Measurements from ENCODE around the gene TAF4. TPM values are rescaled to one million over a fixed set of nuclear protein-coding genes. Genes with fewer than 3 reads are reported as not detected.

TAF4 gene
- total RNA-seq, 2 experiments from 2014 or later: 20.7 to 21.2 TPM

DNA sequence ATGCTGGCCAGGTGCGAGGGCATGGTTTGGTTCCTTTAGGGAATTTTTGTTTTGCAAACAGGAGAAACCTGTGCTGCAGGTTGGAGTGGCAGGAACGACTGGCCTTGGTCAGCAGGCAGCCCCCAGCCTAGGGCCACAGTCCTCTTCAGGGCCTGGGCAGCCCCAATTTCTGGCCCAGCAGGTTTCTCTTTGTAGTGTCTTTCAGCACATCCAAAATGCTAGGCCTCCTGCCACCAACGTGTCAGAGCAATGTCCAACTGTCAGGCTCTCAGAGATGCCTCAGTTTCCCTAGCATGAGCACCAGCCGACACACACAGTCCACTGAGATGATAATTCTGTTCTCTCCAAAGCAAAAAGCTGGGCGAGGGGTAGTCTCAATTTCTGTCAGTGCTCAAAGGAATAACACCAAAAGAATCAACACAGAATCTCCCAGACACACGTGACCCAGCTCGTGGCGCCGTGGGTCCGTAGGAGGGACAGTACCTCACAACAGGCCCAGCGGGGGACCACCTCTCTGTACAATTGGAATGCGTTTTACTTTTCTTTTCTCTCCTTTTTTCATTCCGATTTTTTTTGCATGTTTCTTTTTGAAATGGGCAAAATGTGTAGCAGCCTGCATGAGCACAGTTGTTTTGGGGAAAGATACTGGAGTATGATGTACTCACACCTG, 125.9 kb downstream of the TAF4 start:
- CTCF ChIA-PET: no interaction called here
- POLR2A ChIA-PET: no interaction called here

DNA sequence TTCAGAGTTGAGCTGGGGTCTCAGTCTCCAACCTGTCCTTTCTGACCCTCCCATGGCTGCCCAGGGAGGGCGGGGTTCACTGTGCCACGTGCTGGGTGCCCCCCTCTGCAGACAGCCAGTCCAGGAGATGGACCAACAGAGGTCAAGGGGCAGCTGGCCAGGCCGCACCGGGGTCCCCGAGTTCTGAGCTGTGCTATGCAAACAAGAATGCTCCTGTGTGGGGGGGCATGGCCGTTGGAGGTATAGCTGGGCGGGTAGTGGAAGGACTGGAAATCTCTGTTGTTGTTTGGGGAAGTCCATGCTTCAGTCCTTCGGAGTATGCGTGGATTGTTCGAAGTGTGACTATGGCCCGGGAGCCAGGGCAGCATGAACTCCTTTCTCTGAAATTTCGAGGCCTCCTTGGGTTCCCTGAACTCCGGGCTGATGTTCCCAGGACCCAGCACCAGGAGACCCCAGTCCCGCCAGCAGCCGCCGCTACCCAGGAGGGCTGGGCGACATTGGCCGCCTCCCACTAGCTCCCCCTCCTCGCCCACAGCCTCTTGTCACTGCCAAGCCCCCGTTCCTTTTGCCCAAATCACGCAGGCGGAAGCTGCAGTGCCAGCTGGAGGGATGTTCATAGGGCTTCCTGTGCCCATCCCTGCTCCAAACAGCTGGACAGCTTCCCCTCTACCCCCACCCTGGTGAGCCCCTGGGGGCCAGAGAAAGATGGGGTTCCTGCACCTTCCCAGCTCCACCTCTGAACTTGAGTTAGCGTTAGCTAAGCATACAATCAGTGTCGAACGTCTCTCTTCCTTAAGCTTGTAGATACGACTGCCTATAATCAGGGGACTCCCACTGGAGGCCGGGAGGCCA, 126.6 kb downstream of the TAF4 start:
- ChIA-PET POLR2A (no interaction called here), CTCF (no interaction called here)

DNA sequence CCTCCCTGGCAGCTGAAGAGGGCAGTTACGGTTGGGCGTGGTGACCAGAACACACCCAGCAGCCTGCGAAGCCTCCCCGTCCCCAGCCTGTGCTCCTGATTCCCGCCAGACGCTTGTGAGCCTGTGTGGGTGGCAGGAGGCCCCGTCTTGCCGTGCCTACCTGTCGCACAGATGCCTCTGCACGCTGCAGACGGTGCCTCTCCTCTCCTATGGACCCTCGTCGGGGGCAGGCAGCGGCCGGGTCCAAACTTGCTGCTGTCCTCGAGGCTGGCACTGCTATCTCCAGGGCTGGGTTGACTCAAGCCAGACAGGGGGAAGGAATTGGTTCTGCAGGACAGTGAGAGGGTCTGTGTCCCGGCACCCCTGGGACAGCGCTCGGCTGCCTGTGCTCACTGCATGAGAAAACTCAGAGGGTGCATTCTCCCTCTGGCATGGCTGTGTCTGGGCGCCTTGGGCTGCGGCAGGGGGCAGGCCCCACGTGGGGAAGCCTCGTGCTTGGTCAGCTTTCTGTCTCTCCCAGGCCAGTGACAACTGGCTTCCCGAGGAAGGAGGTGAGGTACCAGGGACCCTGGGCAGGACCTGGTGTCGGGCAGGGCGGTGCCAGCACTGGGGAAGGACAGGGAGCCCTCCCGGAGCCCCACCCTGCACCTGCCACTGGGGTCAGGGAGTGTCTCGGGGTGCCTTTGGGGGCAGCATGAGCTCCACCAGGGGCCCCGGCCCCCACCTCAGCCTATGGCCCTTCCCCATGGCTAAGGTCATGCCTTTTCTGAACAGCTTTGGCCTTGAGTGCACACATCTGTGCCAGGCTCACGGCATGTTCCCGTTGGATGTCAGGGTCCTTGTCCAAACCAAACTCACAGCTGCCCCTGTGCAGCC, 127.5 kb downstream of the TAF4 start:
- POLR2A ChIA-PET: no interaction called here
- CTCF ChIA-PET: no interaction called here

DNA sequence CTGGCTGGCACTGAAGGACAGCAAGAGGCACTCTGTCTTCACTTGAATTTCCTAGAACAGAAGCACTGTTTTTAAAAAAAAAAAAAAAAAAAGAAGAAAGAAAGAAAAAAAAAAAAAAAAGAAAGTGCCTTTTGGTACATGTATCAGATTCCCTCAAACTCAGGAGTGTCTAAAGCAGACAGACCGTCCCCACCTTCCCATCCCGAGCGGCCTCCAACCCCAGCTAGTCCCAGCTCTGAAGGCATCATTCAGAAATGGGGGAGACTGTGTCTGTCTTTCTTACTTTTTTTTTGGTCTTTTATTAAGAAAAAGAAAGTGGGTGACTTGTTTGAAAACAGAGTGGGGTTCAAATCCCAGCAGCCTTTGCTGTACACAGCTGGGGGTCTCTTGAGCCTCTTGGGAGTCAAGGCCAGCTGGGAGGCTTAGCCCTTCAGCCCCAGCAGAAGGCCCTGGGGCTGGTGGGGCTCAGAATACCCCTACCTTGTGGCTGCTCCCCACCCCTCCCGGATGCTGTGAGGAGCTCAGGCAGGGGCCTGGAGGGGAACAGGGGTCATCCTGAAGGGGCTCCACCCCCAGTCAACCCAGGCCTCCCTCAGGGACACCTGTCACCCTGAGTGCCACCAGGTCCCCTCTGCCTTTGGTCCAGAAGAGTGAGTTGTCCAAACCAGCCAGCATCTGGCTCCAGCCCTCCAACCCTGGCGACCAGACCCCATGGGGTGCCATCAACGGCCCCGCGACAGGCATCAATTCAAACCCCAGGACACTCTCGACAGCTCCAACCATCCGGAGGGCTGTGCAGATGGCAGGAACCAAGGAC, 128.3 kb downstream of the TAF4 start:
- ChIA-PET CTCF (interaction anchor here (0.5 kb wide), 1 partner anchor 382 kb away, joined by 5 read pairs; no protein-coding TSS in a partner anchor), POLR2A (no interaction called here)

DNA sequence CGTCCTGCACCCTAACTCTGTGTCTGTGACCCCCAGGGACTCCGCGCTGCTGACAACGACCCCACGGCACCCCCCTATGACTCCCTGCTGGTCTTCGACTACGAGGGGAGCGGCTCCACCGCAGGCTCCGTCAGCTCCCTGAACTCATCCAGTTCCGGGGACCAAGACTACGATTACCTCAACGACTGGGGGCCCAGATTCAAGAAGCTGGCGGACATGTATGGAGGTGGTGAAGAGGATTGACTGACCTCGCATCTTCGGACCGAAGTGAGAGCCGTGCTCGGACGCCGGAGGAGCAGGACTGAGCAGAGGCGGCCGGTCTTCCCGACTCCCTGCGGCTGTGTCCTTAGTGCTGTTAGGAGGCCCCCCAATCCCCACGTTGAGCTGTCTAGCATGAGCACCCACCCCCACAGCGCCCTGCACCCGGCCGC, 129.0 kb downstream of the TAF4 start:
- ChIA-PET CTCF (interaction anchor here (0.5 kb wide), 1 partner anchor 383 kb away, joined by 5 read pairs; no protein-coding TSS in a partner anchor), POLR2A (no interaction called here)

DNA sequence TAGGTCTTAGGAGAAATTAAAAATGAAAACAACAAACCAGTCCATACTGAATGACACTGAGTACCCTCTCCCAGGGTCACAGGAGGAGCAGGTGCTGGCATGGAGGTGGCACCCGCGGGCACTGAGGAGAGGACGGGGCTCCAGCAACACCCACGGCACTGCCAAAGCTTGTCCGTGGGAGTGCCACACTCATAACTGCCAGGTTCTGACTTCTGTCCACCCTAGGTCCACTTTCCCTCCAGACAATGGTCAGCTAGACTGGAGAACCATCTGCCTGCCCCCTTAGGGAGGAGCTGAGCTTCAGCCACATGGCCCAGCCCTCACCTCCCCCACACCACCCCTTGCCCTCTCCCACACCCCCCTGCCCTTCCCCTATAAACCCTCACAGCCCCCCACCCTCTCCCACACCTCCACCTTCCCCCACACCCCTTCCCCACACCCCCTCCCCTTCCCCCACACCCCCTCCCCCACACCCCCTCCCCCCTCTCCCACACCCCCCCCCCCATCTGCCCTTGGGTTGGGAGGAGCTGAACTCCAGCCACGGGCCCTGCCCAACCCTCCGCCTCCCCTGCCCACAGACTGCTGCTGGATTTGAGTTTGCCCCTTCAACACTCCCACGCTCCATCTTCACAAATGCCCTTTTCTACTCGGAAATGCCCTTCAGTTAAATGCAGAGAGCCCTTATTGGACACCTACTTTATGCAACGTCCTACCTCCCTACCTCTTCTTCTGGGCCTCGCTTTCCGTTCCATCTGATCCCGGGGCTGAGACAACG, 129.6 kb downstream of the TAF4 start:
- ChIA-PET CTCF (no interaction called here), POLR2A (no interaction called here)

DNA sequence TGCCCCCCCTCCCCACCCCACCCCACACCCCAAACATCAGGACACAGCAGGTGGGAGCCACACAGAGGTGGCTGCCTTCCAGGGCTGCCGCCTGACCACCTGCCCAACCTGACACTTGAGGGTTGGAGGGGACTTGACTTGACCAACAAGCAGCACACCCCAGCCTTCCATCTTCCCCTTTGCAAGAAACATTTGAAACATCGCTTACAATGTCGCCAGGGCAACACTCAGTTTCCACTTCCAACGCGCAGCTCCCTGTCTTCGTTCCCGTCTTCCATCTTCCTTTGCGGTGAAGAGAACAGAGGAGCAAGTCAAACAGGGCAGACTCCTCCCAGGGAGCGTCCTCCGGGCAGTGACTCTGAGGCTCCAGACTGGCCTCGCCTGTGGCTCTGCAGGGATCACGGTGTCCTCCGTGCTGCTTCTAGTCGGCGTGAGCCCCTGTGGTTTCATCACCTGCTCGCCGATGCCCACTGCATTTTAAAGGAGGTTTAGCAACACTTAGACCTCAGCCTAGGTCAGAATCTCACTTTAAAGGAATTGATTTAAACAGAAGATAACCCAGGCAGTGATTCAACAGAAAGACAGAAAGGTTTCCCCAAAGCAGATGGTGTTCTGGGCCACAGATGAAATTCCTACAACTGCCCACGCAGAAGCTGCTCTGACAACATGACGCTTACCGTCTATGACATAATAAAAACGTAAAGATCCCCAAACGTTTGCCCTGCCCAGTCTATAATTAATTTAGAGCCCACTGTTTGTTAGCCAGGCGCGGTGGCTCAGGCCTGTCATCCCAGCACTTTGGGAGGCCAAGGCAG, 130.8 kb downstream of the TAF4 start:
- ChIA-PET POLR2A (no interaction called here), CTCF (no interaction called here)

DNA sequence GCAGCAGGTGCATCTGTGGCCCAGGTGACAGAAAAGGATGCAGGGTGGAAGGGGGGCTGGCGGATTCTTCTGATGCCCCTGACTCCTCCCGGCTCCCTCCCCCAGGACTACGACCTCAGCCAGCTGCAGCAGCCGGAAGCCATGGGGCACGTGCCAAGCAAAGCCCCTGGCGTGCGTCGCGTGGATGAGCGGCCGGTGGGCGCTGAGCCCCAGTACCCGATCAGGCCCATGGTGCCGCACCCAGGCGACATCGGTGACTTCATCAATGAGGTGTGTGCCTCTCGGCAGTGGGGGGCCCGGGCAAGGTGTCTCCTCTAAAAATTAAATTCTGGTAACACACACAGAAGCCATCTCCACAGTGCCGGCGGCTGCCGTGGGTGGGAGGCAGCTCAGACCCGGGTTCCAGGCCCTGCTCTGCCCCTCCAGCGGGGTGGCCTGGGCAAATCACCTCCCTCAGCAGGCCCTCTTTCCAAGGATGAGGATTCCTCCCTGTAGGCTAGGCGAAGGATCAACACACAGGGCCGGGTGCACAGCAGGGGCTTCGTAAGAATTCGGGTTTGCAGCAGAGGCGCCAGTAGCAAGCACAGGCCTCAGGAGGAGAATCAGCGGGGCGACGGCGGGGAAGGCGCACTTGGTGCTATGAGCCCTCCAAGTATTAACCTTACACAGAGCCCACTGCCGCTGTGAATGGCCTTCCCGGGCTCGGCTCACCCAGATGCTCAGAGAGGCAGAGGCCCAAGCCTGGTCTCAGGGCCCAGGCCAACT, 131.5 kb downstream of the TAF4 start:
- POLR2A ChIA-PET: no interaction called here
- CTCF ChIA-PET: no interaction called here

DNA sequence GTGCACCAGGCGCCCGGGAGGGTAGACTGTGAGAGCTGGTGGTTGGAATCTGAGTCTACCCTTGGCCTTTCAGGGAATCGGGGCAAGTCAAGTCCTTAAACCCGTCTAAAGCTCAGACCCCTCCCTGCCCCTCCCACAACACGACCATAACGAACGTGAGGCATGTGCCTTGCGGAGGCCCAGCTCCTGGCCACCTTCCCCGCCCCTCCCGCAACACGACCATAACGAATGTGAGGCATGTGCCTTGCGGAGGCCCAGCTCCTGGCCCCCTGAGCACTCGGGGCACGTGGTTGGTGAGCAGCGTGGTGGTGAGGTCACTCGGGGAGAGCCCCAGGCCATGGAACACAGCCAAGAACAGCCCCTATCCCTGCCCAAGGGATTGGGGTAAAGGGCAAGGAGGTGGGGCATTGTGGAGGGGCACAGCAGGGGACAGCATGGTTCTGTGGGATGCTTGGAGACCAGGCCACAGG, 132.2 kb downstream of the TAF4 start:
- CTCF ChIA-PET: no interaction called here
- POLR2A ChIA-PET: no interaction called here

DNA sequence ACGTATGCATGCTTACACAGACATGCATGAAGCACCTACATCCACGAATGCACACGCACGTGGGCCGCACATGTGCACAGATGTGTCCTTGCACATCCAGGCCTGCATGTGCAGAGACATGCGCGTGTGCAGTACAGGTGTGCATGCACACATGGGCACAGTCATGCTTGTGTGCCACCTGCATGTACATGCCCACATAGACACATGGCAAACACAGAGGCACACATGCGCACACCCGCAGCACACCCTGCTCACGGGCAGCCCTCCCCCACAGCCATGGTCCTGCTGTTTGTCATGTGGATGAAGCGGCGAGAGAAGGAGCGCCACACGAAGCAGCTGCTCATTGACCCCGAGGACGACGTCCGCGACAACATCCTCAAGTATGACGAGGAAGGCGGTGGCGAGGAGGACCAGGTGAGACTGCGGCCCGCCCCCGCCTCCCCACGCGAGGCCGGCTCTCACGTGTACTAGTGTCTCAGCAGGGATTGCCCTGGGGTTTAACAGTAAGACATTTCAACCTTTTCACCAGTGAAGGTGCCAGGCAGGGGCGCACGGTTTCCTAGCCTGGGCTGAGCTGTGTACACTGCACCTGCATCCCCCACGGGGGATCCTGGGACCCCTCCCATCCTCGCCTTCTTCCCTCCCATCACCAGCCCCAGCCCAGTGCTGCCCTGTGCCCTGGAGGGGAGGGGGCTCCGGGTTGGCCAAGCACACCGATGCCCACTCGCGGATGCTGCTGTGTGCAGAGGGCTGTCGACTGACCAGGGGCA, 132.8 kb downstream of the TAF4 start:
- ChIA-PET CTCF (no interaction called here), POLR2A (no interaction called here)

DNA sequence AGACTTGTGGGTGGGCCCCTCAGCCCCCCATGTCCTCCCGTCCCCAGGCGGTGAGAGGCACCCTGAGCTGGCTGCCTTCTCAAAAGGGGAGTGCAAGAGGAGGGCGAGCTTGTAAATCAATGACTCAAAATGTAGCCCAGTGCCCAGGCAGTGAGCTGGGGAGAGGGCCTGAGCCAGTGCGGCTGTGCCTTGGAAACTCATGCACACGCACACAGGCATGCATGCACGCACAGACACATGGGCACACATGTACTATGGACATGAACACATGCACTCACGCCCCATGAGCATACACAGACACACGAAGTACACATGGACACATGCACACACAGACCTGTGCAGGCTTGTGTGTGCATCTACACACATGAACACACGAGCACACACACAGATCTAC, 133.5 kb downstream of the TAF4 start:
- ChIA-PET CTCF (no interaction called here), POLR2A (no interaction called here)

DNA sequence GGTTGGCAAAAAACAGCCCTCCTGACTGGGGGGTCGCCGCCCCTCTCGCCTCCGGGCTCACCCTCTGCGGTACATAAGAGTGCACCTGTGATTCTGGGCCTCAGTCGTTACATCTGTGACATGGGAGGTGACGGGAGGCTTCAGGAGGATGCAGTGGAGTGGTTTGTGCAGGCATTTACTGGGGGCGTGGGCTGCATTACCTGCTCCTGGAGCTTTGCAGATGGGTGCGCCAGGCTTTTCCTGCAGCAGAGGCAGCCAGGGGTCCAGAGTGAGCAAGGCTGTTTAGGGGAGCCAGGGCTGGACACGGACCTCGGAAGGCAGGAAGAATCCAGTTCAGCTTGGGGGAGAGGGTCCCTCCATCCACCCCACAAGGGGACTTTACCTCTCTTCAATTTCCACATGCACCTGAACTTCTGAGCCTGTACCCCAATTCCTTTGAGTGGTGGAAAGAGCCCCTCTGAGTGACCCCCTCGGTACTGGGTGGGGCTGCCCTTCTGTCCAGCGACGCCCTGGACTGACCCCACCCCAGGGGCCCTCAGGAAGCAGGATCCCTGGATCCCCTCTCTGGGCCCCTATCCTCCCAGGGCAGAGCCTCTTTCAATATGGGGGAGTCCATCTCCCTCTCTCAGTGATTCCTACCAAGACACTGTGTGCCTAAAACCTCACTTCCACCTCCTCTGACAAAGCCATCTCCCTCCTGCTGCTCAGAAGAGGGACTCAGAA, 134.0 kb downstream of the TAF4 start:
- POLR2A ChIA-PET: no interaction called here
- CTCF ChIA-PET: no interaction called here

DNA sequence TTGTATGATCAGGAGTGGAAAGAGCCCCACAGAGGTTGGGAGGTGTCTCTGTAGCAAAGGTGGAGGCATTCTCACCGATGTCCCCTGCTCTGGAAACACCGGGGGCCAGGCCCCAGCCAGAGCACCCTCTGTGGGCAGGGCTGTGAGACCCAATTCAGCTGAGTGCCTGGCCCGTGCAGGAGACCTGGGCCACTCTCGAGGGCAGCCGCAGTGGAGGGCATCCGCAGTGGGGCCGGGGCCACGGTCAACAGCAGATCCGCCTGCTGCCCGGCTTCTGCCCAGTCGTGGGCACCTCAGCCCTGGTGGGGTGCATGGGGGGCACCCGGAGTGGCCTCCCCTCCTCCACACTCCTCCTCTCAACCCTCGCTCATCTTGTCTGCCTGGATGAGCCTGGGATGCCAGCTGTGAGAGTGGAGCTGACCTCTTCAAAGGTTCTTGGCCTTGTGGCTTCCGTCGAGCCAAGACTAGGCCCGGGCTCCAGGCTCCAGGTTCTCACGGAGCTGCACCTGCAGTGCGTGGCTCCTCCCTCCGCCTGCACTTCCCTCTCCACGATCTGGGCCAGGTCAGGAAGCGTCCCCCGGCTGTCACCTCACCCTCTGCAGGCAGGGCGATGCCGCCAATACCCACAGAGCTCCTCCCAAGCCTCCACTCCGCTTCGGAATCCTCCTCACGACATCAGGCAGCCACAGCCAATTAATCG, 134.8 kb downstream of the TAF4 start:
- ChIA-PET CTCF (no interaction called here), POLR2A (no interaction called here)

DNA sequence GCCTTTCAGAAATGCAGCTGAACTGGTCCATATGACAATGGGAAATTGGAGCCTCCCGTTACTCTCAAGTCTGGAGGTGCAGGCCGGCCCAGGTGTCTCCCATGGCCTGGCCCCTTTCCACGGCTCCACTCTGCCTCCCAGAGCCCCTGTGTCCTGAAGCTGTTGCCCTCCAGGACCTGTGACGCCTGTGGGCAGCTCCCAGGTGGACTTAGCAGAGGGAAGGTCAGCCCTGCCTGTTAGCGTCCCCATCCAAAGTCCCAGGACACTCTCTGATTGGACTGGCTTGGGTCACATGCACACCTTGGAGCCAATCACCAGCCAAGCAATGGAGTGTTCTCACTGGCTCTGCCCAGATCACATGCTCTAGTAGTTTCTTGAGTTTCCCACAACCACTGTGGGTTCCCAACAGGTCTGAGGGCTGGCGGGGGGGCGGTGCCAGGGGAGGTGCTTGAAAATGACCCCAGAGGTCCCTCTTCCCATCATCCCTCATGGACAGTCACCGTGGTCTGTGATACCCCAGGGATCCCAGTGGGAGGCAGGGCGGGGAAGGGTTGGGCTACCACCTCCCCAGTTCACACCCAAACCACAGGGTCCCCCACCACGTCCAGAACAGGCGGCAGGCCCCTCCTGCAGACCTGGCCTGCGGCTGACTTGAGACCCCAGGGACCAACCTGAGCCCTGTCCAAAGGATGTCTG, 135.6 kb downstream of the TAF4 start:
- ChIA-PET CTCF (no interaction called here), POLR2A (no interaction called here)

DNA sequence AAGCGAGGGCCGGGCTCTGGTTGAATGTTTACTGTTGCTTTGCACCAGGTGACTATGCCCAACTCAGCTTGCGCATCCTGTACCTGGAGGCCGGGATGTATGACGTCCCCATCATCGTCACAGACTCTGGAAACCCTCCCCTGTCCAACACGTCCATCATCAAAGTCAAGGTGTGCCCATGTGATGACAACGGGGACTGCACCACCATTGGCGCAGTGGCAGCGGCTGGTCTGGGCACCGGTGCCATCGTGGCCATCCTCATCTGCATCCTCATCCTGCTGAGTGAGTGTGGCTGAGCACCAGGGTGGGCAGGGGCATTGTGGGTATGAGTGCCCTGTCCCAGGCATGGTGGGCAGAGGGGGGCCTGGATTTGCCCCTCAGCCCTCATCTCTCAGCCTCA, 136.1 kb downstream of the TAF4 start:
- POLR2A ChIA-PET: no interaction called here
- CTCF ChIA-PET: no interaction called here
